ENCODE results near the gene MT1B. TPM values are rescaled to one million over a fixed set of nuclear protein-coding genes. Genes with fewer than 3 reads are reported as not detected.
A peak's percentile ranks its signal among the peaks of the same experiment; 100 is the strongest.

The MT1B gene
- total RNA-seq, 1 donor from 2014 or later = not detected

DNA sequence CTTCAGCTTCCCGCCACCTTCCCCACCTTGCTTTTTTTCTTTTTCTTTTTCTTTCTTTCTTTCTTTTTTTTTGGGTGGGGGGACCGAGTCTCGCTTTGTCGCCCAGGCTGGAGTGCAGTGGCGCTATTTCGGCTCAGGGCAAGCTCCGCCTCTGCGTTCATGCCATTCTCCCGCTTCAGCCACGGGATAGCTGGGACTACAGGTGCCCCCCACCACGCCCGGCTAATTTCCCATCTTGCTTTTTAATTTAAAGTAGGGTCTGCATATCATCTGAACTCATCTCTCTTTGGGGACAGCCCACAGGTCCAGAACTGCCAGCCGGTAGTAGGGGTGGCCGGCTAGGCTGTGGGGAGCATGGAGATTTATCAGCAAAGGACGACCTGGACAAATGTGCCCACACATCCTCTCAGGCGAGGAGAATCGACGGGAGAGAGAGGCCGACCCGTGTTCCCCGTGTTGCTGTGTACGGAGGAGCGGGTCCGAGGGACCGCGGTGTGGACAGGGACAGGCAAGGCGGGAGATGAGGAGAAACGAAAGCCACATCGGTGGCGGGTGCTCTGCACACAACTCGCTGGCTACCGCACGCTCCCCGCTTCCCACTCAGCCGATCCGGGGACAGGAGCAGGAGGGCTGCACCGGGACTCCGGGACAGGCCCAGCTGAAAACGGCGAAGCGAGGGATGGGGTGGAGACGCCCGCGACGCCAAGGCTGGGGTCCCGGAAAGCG lies 16.8 kb upstream of the MT1B start:
- no peak overlapping the region for H3K27ac ChIP-seq (ENCODE audit: low read depth, low read length)
- no peak overlapping the region for H3K9ac ChIP-seq (ENCODE audit: low read length)
- peak overlapping the region; percentile 70 for H3K4me2 ChIP-seq (ENCODE audit: low read length)
- peak overlapping the region; percentile 27 for H3K4me3 Mint-ChIP-seq (ENCODE audit: unreplicated experiment)
- H3K27me3 ChIP-seq (ENCODE audit: insufficient read depth, low read length) = peaks cover 87% of the 10 kb centered on the region
- peaks cover 21% of the 10 kb centered on the region for H3K4me1 ChIP-seq (ENCODE audit: insufficient read depth, low read length)
- H3K36me3 Mint-ChIP-seq (ENCODE audit: low read depth, unreplicated experiment) = no peaks in the 10 kb centered on the region
- FAIRE-seq (no peak), DNase-seq (ENCODE audit: low read depth) (no peak)
- H3K27ac Mint-ChIP-seq (ENCODE audit: unreplicated experiment) = no peak overlapping the region
- peaks cover 8% of the 10 kb centered on the region for H3K4me1 Mint-ChIP-seq (ENCODE audit: low read depth, unreplicated experiment)
- H3K9me3 ChIP-seq (ENCODE audit: insufficient read depth, low read depth, low read length) = no peaks in the 10 kb centered on the region
- TF ChIP-seq EZH2 (IDR thresholded peaks at IDR 0.05; ENCODE audit: insufficient read depth, low read length) = peak; percentile 100
- TF ChIP-seq, protein P1, sequence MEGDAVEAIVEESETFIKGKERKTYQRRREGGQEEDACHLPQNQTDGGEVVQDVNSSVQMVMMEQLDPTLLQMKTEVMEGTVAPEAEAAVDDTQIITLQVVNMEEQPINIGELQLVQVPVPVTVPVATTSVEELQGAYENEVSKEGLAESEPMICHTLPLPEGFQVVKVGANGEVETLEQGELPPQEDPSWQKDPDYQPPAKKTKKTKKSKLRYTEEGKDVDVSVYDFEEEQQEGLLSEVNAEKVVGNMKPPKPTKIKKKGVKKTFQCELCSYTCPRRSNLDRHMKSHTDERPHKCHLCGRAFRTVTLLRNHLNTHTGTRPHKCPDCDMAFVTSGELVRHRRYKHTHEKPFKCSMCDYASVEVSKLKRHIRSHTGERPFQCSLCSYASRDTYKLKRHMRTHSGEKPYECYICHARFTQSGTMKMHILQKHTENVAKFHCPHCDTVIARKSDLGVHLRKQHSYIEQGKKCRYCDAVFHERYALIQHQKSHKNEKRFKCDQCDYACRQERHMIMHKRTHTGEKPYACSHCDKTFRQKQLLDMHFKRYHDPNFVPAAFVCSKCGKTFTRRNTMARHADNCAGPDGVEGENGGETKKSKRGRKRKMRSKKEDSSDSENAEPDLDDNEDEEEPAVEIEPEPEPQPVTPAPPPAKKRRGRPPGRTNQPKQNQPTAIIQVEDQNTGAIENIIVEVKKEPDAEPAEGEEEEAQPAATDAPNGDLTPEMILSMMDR (IDR thresholded peaks at IDR 0.05; ENCODE audit: insufficient read depth, low read depth, low read length) = no peak
- no peaks in the 10 kb centered on the region for H4K20me1 ChIP-seq (ENCODE audit: insufficient read depth, low read length)
- peaks cover 92% of the 10 kb centered on the region for H3K27me3 Mint-ChIP-seq (ENCODE audit: low read depth, unreplicated experiment)
- H3K4me3 ChIP-seq (ENCODE audit: insufficient read depth, low read depth, low read length) = peak overlapping the region; percentile 30
- H2AFZ ChIP-seq (ENCODE audit: low read depth, low read length) = peak overlapping the region; percentile 48
- H3K79me2 ChIP-seq (ENCODE audit: insufficient read depth, low read length) = no peaks in the 10 kb centered on the region
- H3K36me3 ChIP-seq (ENCODE audit: insufficient read depth, low read length) = no peaks in the 10 kb centered on the region
- peaks cover 2% of the 10 kb centered on the region for H3K9me3 Mint-ChIP-seq (ENCODE audit: unreplicated experiment)

DNA sequence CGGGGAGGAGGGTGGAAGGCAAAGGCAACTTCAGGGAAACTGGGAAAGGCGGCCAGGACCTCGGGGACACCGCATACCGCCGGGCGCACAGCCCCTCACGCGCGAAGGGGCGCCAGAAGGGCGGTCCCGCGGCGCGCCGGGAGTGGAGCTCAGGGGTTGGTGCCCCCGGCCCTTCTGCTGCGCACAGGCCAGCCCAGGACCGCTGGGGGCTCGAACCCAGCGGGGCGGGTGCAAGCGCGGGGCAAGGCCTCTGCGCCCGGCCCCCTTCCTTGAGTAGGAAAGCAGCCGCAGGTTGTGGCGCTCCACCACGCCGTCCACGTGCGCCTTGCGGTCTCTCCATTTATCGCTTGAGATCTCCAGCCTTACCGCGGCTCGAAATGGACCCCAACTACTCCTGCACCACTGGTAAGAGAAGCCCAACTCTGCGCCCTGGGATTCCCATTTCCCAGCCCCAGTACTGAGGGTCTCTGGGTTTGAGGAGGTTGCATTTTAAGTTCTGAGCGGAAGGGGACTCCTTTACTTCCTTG lies 16.2 kb upstream of the MT1B start:
- Histone ChIP-seq H2AFZ (ENCODE audit: low read depth, low read length) (peak overlapping the region; percentile 48), H3K4me2 (ENCODE audit: low read length) (peak overlapping the region; percentile 70)

More for the DNA sequence above, 16.2 kb upstream of the MT1B start:
- H3K9me3 ChIP-seq (ENCODE audit: insufficient read depth, low read depth, low read length) = no peaks in the 10 kb centered on the region
- H3K4me3 ChIP-seq (ENCODE audit: insufficient read depth, low read depth, low read length) = peak overlapping the region; percentile 30
- DNase-seq (ENCODE audit: low read depth) (no peak), FAIRE-seq (no peak)
- Mint-ChIP-seq H3K36me3 (ENCODE audit: low read depth, unreplicated experiment) (no peaks in the 10 kb centered on the region), H3K4me3 (ENCODE audit: unreplicated experiment) (no peak overlapping the region), H3K27ac (ENCODE audit: unreplicated experiment) (no peak overlapping the region), H3K9me3 (ENCODE audit: unreplicated experiment) (peaks cover 2% of the 10 kb centered on the region), H3K27me3 (ENCODE audit: low read depth, unreplicated experiment) (peaks cover 92% of the 10 kb centered on the region), H3K4me1 (ENCODE audit: low read depth, unreplicated experiment) (peaks cover 8% of the 10 kb centered on the region)
- H4K20me1 ChIP-seq (ENCODE audit: insufficient read depth, low read length) = no peaks in the 10 kb centered on the region
- TF ChIP-seq, protein P1 (IDR thresholded peaks at IDR 0.05; ENCODE audit: insufficient read depth, low read depth, low read length) = no peak
- TF ChIP-seq EZH2 (IDR thresholded peaks at IDR 0.05; ENCODE audit: insufficient read depth, low read length) = peak; percentile 98
- no peaks in the 10 kb centered on the region for H3K36me3 ChIP-seq (ENCODE audit: insufficient read depth, low read length)
- H3K9ac ChIP-seq (ENCODE audit: low read length) = no peak overlapping the region
- H3K79me2 ChIP-seq (ENCODE audit: insufficient read depth, low read length) = no peaks in the 10 kb centered on the region
- no peak overlapping the region for H3K27ac ChIP-seq (ENCODE audit: low read depth, low read length)
- H3K27me3 ChIP-seq (ENCODE audit: insufficient read depth, low read length) = peaks cover 93% of the 10 kb centered on the region
- peaks cover 21% of the 10 kb centered on the region for H3K4me1 ChIP-seq (ENCODE audit: insufficient read depth, low read length)
